ENCODE results near the gene UCHL1. TPM values are rescaled to one million over a fixed set of nuclear protein-coding genes. Genes with fewer than 3 reads are reported as not detected.

UCHL1 gene

Small RNA genes lying within 50 kb of the gene (small RNA-seq; reads per million reads assigned to genes)
- gene RF00019, result not detected
